Measurements from ENCODE around the gene SRPX. TPM values are rescaled to one million over a fixed set of nuclear protein-coding genes. Genes with fewer than 3 reads are reported as not detected.

SRPX gene
- total RNA-seq, 1 experiment from 2014 or later, result 0.23 TPM

DNA sequence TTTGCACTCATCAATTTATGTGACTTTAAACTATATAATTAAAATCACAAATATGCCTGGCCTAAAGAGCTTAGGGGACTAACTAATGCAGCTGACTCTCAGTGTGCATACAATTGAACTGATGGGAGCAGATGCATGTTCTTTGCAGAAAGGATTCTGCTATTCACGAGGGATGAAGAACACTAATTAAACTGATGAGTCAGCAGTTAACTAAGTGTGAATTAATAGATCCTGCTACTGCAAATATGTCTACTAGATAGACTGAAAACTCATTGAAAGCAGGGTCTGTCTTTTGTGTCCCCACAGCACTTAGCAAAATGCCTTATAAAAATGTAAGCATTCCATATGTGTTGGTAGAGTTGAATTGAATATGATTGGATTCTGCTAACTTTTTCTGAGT lies 104.0 kb downstream of the SRPX start:
- DNase-seq (ENCODE audit: low read depth, low spot score) (no peak), ATAC-seq (no peak)
- TF ChIP-seq POLR2AphosphoS5 (IDR thresholded peaks at IDR 0.05; ENCODE audit: low read depth, low read length) (no peak), TCF7L2 (IDR thresholded peaks at IDR 0.05; ENCODE audit: low read depth, low read length) (no peak), SIN3A (IDR thresholded peaks at IDR 0.05; ENCODE audit: borderline replicate concordance, insufficient read depth, low read depth, low read length) (no peak)
- TF ChIP-seq, protein P1, sequence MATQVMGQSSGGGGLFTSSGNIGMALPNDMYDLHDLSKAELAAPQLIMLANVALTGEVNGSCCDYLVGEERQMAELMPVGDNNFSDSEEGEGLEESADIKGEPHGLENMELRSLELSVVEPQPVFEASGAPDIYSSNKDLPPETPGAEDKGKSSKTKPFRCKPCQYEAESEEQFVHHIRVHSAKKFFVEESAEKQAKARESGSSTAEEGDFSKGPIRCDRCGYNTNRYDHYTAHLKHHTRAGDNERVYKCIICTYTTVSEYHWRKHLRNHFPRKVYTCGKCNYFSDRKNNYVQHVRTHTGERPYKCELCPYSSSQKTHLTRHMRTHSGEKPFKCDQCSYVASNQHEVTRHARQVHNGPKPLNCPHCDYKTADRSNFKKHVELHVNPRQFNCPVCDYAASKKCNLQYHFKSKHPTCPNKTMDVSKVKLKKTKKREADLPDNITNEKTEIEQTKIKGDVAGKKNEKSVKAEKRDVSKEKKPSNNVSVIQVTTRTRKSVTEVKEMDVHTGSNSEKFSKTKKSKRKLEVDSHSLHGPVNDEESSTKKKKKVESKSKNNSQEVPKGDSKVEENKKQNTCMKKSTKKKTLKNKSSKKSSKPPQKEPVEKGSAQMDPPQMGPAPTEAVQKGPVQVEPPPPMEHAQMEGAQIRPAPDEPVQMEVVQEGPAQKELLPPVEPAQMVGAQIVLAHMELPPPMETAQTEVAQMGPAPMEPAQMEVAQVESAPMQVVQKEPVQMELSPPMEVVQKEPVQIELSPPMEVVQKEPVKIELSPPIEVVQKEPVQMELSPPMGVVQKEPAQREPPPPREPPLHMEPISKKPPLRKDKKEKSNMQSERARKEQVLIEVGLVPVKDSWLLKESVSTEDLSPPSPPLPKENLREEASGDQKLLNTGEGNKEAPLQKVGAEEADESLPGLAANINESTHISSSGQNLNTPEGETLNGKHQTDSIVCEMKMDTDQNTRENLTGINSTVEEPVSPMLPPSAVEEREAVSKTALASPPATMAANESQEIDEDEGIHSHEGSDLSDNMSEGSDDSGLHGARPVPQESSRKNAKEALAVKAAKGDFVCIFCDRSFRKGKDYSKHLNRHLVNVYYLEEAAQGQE (IDR thresholded peaks at IDR 0.05; ENCODE audit: insufficient read depth in 1 of 2, low read depth in 2 of 2, low read length in 1 of 2), result no peak
- TF ChIP-seq, protein P2, sequence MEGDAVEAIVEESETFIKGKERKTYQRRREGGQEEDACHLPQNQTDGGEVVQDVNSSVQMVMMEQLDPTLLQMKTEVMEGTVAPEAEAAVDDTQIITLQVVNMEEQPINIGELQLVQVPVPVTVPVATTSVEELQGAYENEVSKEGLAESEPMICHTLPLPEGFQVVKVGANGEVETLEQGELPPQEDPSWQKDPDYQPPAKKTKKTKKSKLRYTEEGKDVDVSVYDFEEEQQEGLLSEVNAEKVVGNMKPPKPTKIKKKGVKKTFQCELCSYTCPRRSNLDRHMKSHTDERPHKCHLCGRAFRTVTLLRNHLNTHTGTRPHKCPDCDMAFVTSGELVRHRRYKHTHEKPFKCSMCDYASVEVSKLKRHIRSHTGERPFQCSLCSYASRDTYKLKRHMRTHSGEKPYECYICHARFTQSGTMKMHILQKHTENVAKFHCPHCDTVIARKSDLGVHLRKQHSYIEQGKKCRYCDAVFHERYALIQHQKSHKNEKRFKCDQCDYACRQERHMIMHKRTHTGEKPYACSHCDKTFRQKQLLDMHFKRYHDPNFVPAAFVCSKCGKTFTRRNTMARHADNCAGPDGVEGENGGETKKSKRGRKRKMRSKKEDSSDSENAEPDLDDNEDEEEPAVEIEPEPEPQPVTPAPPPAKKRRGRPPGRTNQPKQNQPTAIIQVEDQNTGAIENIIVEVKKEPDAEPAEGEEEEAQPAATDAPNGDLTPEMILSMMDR (IDR thresholded peaks at IDR 0.05), result no peak
- no peak overlapping the region for H3K27ac ChIP-seq (ENCODE audit: low read length)
- H3K9me3 ChIP-seq (ENCODE audit: control insufficient read depth, insufficient read depth, low read depth, low read length), result no peaks in the 10 kb centered on the region
- POLR2A ChIA-PET, result no interaction called here
- H3K4me1 ChIP-seq (ENCODE audit: control insufficient read depth, insufficient read depth, low read length), result no peaks in the 10 kb centered on the region
- in situ Hi-C loops (cut with HindIII; ENCODE audit: low pct_unique_long_range_greater_than_20kb, low sequenced_read_pairs), result no loop called here
- CTCF ChIA-PET, result no interaction called here
- no peaks in the 10 kb centered on the region for H3K27me3 ChIP-seq (ENCODE audit: control insufficient read depth, insufficient read depth, low read length)
- intact Hi-C loops (cut with micrococcal nuclease; ENCODE audit: unreplicated experiment), result no loop called here
- BruUV-seq (replicated peaks), result no TSS peak
- H3K36me3 ChIP-seq (ENCODE audit: control insufficient read depth, insufficient read depth, low read length), result no peaks in the 10 kb centered on the region
- H3K4me3 ChIP-seq (ENCODE audit: low read depth in 2 of 2, low read length in 2 of 2), result no peak overlapping the region

DNA sequence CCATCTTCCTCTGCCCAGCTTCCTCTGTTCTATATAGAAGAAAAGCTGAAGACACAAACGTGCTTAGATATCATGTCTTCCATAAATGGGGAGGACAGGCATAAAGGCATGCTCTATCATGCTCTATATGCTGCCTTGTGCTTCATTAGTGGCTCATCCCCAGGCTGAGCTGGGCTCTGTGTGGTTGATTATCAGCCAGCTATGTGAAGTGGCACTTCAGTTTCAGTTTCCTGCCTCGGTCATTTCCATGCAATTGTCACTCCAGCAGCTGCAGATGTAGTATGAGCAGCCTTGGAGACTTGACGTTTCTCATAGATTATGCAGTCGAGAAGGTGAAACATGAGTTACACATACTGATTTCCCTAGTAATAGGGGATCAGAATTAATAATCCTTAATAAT lies 108.1 kb downstream of the SRPX start:
- Histone ChIP-seq H3K4me3 (ENCODE audit: low read depth in 2 of 2, low read length in 2 of 2) (no peak overlapping the region), H3K27me3 (ENCODE audit: control insufficient read depth, insufficient read depth, low read length) (no peaks in the 10 kb centered on the region), H3K9me3 (ENCODE audit: control insufficient read depth, insufficient read depth, low read depth, low read length) (no peaks in the 10 kb centered on the region), H3K4me1 (ENCODE audit: control insufficient read depth, insufficient read depth, low read length) (no peaks in the 10 kb centered on the region), H3K36me3 (ENCODE audit: control insufficient read depth, insufficient read depth, low read length) (no peaks in the 10 kb centered on the region), H3K27ac (ENCODE audit: low read length) (no peak overlapping the region)
- CTCF ChIA-PET, result no interaction called here
- no peak for ATAC-seq
- BruUV-seq (replicated peaks), result no TSS peak
- intact Hi-C loops (cut with micrococcal nuclease; ENCODE audit: unreplicated experiment) (no loop called here), in situ Hi-C loops (cut with HindIII; ENCODE audit: low pct_unique_long_range_greater_than_20kb, low sequenced_read_pairs) (no loop called here)
- POLR2A ChIA-PET, result no interaction called here
- TF ChIP-seq, protein P2 (IDR thresholded peaks at IDR 0.05), result no peak
- TF ChIP-seq TCF7L2 (IDR thresholded peaks at IDR 0.05; ENCODE audit: low read depth, low read length) (no peak), SIN3A (IDR thresholded peaks at IDR 0.05; ENCODE audit: borderline replicate concordance, insufficient read depth, low read depth, low read length) (no peak), POLR2AphosphoS5 (IDR thresholded peaks at IDR 0.05; ENCODE audit: low read depth, low read length) (no peak)
- TF ChIP-seq, protein P1 (IDR thresholded peaks at IDR 0.05; ENCODE audit: insufficient read depth in 1 of 2, low read depth in 2 of 2, low read length in 1 of 2), result no peak
- no peak for DNase-seq (ENCODE audit: low read depth, low spot score)
